Measurements from ENCODE around the gene DPYSL3. TPM values are rescaled to one million over a fixed set of nuclear protein-coding genes. Genes with fewer than 3 reads are reported as not detected.

The DPYSL3 gene
- total RNA-seq, 1 donor from 2014 or later: 84.1 TPM

- H3K36me3 Mint-ChIP-seq (ENCODE audit: unreplicated experiment): no peaks in the 10 kb centered on the region
- no peak for TF ChIP-seq CTCF (IDR thresholded peaks at IDR 0.05)
- peak overlapping the region; percentile 97 for H3K27ac Mint-ChIP-seq (ENCODE audit: unreplicated experiment)
- no peak overlapping the region for H3K4me3 Mint-ChIP-seq (ENCODE audit: unreplicated experiment)
- peaks cover 39% of the 10 kb centered on the region for H3K4me1 Mint-ChIP-seq (ENCODE audit: unreplicated experiment)
- DNase-seq (ENCODE audit: extremely low spot score, unreplicated experiment): no peak
- H3K9me3 Mint-ChIP-seq (ENCODE audit: unreplicated experiment): peaks cover 3% of the 10 kb centered on the region
- H3K27me3 Mint-ChIP-seq (ENCODE audit: unreplicated experiment): no peaks in the 10 kb centered on the region
Observed at GRCh38 chr5:147485814-147486213, 24.1 kb downstream of the DPYSL3 start.

GRCh38 chr5:147485046-147485445, 24.8 kb downstream of the DPYSL3 start:
- no peaks in the 10 kb centered on the region for H3K36me3 Mint-ChIP-seq (ENCODE audit: unreplicated experiment)
- no peaks in the 10 kb centered on the region for H3K27me3 Mint-ChIP-seq (ENCODE audit: unreplicated experiment)
- H3K4me1 Mint-ChIP-seq (ENCODE audit: unreplicated experiment): peaks cover 39% of the 10 kb centered on the region
- H3K4me3 Mint-ChIP-seq (ENCODE audit: unreplicated experiment): no peak overlapping the region
- peak overlapping the region; percentile 97 for H3K27ac Mint-ChIP-seq (ENCODE audit: unreplicated experiment)
- TF ChIP-seq CTCF (IDR thresholded peaks at IDR 0.05): no peak
- no peak for DNase-seq (ENCODE audit: extremely low spot score, unreplicated experiment)
- peaks cover 3% of the 10 kb centered on the region for H3K9me3 Mint-ChIP-seq (ENCODE audit: unreplicated experiment)

GRCh38 chr5:147484708-147485020, 25.2 kb downstream of the DPYSL3 start:
- Mint-ChIP-seq H3K27ac (ENCODE audit: unreplicated experiment) (peak overlapping the region; percentile 97), H3K36me3 (ENCODE audit: unreplicated experiment) (no peaks in the 10 kb centered on the region), H3K4me1 (ENCODE audit: unreplicated experiment) (peaks cover 40% of the 10 kb centered on the region), H3K9me3 (ENCODE audit: unreplicated experiment) (peaks cover 3% of the 10 kb centered on the region), H3K27me3 (ENCODE audit: unreplicated experiment) (no peaks in the 10 kb centered on the region), H3K4me3 (ENCODE audit: unreplicated experiment) (no peak overlapping the region)
- TF ChIP-seq CTCF (IDR thresholded peaks at IDR 0.05): no peak
- no peak for DNase-seq (ENCODE audit: extremely low spot score, unreplicated experiment)

GRCh38 chr5:147483961-147484707, 25.7 kb downstream of the DPYSL3 start:
- TF ChIP-seq CTCF (IDR thresholded peaks at IDR 0.05): no peak
- peak overlapping the region; percentile 97 for H3K27ac Mint-ChIP-seq (ENCODE audit: unreplicated experiment)
- H3K27me3 Mint-ChIP-seq (ENCODE audit: unreplicated experiment): no peaks in the 10 kb centered on the region
- peaks cover 45% of the 10 kb centered on the region for H3K4me1 Mint-ChIP-seq (ENCODE audit: unreplicated experiment)
- H3K4me3 Mint-ChIP-seq (ENCODE audit: unreplicated experiment): no peak overlapping the region
- DNase-seq (ENCODE audit: extremely low spot score, unreplicated experiment): no peak
- no peaks in the 10 kb centered on the region for H3K36me3 Mint-ChIP-seq (ENCODE audit: unreplicated experiment)
- H3K9me3 Mint-ChIP-seq (ENCODE audit: unreplicated experiment): peaks cover 3% of the 10 kb centered on the region

GRCh38 chr5:147483188-147483790, 26.6 kb downstream of the DPYSL3 start:
- no peak for TF ChIP-seq CTCF (IDR thresholded peaks at IDR 0.05)
- no peak overlapping the region for H3K4me3 Mint-ChIP-seq (ENCODE audit: unreplicated experiment)
- peaks cover 3% of the 10 kb centered on the region for H3K9me3 Mint-ChIP-seq (ENCODE audit: unreplicated experiment)
- peak overlapping the region; percentile 97 for H3K27ac Mint-ChIP-seq (ENCODE audit: unreplicated experiment)
- no peak for DNase-seq (ENCODE audit: extremely low spot score, unreplicated experiment)
- no peaks in the 10 kb centered on the region for H3K27me3 Mint-ChIP-seq (ENCODE audit: unreplicated experiment)
- H3K36me3 Mint-ChIP-seq (ENCODE audit: unreplicated experiment): no peaks in the 10 kb centered on the region
- peaks cover 49% of the 10 kb centered on the region for H3K4me1 Mint-ChIP-seq (ENCODE audit: unreplicated experiment)

All from osteocyte (in vitro differentiated cells).